Thoracic aorta (tissue), 2 donors: Measurements from ENCODE around the gene PPP1R14D. TPM values are rescaled to one million over a fixed set of nuclear protein-coding genes. Genes with fewer than 3 reads are reported as not detected.

Experiments used
- ATAC-seq: fragments of 150-250 bp; one replicate; pipeline ENCODE4 v1.8.0; 2017; ENCODE audit warnings: low read depth; ENCODE audit not compliant: insufficient number of reproducible peaks, low FRiP score
- DNase-seq: peaks from one replicate; pipeline ENCODE4 v3.0.0-alpha.2; 2020; ENCODE audit warnings: low spot score
- H3K27ac ChIP-seq, 2 donors: fragments of 200-600 bp; sonication (generic); 1 replicate in 1 of 2; 2 replicates in 1 of 2; pipeline ENCODE4 v1.5.1; 2016; ENCODE audit warnings: mild to moderate bottlenecking in 2 of 2, moderate library complexity in 2 of 2
- H3K27me3 ChIP-seq: fragments of 200-600 bp; sonication (generic); replicated peaks from 2 replicates; pipeline ENCODE4 v1.6.0; 2016; ENCODE audit warnings: mild to moderate bottlenecking; ENCODE audit not compliant: insufficient read depth
- H3K36me3 ChIP-seq: fragments of 200-600 bp; sonication (generic); one replicate; pipeline ENCODE4 v1.5.1; 2016
- H3K4me1 ChIP-seq, 2 donors: fragments of 200-600 bp; sonication (generic); 1 replicate in 1 of 2; 2 replicates in 1 of 2; pipeline versions ENCODE4 v1.5.1 to v1.6.0; 2016; ENCODE audit warnings: low read depth in 2 of 2, mild to moderate bottlenecking in 1 of 2; ENCODE audit not compliant: control insufficient read depth in 1 of 2
- H3K4me3 ChIP-seq: fragments of 200-600 bp; sonication (generic); 2 replicates; pipeline ENCODE4 v1.5.1; 2016; ENCODE audit warnings: mild to moderate bottlenecking
- H3K9me3 ChIP-seq: fragments of 200-600 bp; sonication (generic); 2 replicates; pipeline ENCODE4 v1.5.1; 2016
- CTCF ChIP-seq: fragments of 200-600 bp; sonication (generic); IDR thresholded peaks from one replicate; pipeline ENCODE4 v1.5.1; 2019; ENCODE audit warnings: antibody characterized with exemption
- total RNA-seq, 2 donors: library from RNA; depleted of rRNA; stranded (reverse); fragments of >200 nt; gene quantifications; one replicate each; pipeline versions ENCODE4 v1.1.0 to v1.2.3, GENCODE V29; 2016

The PPP1R14D gene
- total RNA-seq, 2 donors from 2014 or later: not detected

DNA sequence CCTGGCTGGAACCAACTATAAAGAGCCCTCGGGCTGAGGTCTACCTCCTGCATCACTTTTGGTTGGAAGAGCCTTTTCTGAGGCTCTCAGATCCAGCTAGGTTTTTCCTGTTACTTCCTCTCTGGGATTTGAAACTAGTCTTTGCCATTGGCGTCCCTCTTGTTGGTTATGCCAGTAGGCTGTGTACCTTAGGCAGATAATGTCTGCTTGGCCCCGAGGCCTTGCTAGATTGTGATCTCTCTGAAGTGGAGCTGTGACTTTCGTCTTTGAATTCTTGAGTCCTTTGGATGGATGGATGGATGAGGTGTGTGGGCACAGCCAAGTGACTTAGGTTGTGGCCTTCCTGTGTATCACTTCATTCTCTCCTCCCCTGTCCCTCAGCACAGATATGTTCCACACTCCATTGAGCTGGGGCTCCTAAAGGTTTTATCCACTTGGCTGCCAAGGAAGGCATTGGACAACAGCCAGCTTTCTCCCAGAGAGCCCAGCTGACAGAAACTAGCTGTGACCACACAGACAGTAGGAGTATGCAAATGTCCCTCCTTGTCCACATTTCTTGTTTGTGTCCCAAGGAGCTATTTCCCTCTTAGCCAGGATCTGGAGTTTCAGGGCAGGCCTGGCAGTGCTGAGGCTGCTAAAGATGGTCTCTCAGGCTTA is 13.3 kb downstream of the PPP1R14D start:
- Histone ChIP-seq H3K27ac (no peak overlapping the region), H3K9me3 (no peaks in the 10 kb centered on the region), H3K4me1 (no peaks in the 10 kb centered on the region), H3K36me3 (peaks cover 10% of the 10 kb centered on the region), H3K27me3 (no peaks in the 10 kb centered on the region), H3K4me3 (no peak overlapping the region)
- ATAC-seq (no peak), DNase-seq (no peak)
- no peak for TF ChIP-seq CTCF

GRCh38 chr15:40812721-40813425 is 15.6 kb downstream of the PPP1R14D start:
- DNase-seq (no peak), ATAC-seq (no peak)
- H3K9me3 ChIP-seq: no peaks in the 10 kb centered on the region
- H3K27me3 ChIP-seq: no peaks in the 10 kb centered on the region
- H3K4me1 ChIP-seq: peaks cover 0 to 5% of the 10 kb centered on the region in 2 donors
- no peak for TF ChIP-seq CTCF
- peaks cover 10% of the 10 kb centered on the region for H3K36me3 ChIP-seq
- H3K4me3 ChIP-seq: no peak overlapping the region
- no peak overlapping the region for H3K27ac ChIP-seq

DNA sequence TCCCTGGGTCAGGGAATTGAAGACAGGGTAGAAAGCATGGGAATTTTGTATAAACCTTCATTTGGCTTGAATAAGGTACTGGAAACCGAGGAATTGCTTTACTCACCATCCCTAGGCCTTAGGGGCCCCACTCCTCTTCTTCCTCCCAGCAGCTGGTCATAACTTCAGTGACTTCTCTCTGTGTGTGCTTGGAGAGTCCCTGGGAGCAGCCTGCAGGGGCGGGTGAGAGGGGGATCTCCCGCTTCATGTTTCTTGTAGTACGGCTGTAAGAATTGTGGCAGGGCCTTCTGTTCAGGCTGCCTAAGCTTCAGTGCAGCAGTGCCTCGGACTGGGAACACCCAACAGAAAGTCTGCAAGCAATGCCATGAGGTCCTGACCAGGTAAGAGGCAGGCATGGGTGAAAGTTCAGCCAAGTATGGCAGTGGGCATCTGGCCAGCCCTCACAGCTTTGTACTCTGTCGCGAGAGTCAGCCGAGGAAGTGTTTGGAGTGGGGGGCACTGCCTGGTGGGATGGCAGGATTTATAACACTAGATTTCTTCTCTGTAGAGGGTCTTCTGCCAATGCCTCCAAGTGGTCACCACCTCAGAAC is 19.6 kb downstream of the PPP1R14D start:
- no peaks in the 10 kb centered on the region for H3K9me3 ChIP-seq
- H3K27ac ChIP-seq: no peak overlapping the region
- ATAC-seq: no peak
- H3K4me1 ChIP-seq: peaks cover 6 to 10% of the 10 kb centered on the region in 2 donors
- no peak overlapping the region for H3K4me3 ChIP-seq
- H3K27me3 ChIP-seq: no peaks in the 10 kb centered on the region
- H3K36me3 ChIP-seq: peaks cover 10% of the 10 kb centered on the region
- no peak for TF ChIP-seq CTCF
- no peak for DNase-seq

GRCh38 chr15:40807888-40808461 is 20.5 kb downstream of the PPP1R14D start:
- no peak for TF ChIP-seq CTCF
- DNase-seq (no peak), ATAC-seq (no peak)
- peak overlapping the region; percentile 97 for H3K4me3 ChIP-seq
- no peaks in the 10 kb centered on the region for H3K27me3 ChIP-seq
- peaks cover 7% of the 10 kb centered on the region for H3K36me3 ChIP-seq
- H3K4me1 ChIP-seq: peaks cover 6 to 10% of the 10 kb centered on the region in 2 donors
- no peaks in the 10 kb centered on the region for H3K9me3 ChIP-seq
- H3K27ac ChIP-seq: no peak overlapping the region
